Measurements from ENCODE around the gene CAMKMT. TPM values are rescaled to one million over a fixed set of nuclear protein-coding genes. Genes with fewer than 3 reads are reported as not detected.

CAMKMT gene
- total and polyA plus RNA-seq, 2 experiments from 2014 or later = 26.5 to 29.5 TPM

DNA sequence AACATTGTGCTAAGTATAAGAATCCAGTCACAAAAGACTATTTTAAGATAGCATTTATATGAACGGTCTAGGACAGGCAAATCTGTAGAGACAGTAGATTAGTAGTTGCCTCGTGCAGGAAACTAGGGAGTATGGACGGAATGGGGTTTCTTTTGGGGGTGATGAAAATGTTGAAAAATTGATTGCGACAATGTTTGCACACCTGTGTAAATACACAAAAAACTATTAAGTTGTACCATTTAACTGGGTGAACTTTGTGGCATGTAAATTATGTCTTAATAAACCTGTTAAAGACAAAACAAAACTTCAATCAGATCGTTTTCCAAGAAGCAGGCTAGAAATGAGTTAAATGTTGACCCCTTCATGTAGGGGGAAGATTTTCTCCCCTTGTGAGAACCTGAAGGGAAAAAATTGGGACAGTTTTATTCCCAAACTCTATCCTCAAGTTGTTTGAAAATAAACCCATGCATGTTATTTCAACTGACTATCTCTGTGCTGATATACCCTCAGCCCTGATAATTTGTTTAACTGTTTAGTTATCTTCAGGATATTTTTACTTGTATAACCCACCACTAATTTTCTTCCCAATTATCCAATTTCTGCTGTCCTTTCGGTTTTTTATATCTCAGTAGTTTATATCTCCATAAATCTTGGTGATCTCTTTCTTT is 87.2 kb downstream of the CAMKMT start:
- no peak overlapping the region for H3K4me2 ChIP-seq
- H3K36me3 ChIP-seq (ENCODE audit: insufficient read depth) = no peaks in the 10 kb centered on the region
- peaks cover 14% of the 10 kb centered on the region; the same call in 2 of the 3 replicates for H3K9me3 Mint-ChIP-seq
- no peaks in the 10 kb centered on the region for H4K20me1 ChIP-seq (replicated peaks; ENCODE audit: insufficient read depth)
- H3F3A ChIP-seq (replicated peaks; ENCODE audit: low read depth) = no peaks in the 10 kb centered on the region
- peaks cover 5% of the 10 kb centered on the region for H3K4me1 ChIP-seq (ENCODE audit: insufficient read depth)
- H3K27ac Mint-ChIP-seq = no peak overlapping the region; the same call in 1 of the 2 replicates
- no peak overlapping the region for H2AFZ ChIP-seq
- H3K36me3 Mint-ChIP-seq (ENCODE audit: low read depth) = peaks cover 25% of the 10 kb centered on the region
- no peak overlapping the region for H3K27ac ChIP-seq (ENCODE audit: low read depth)
- DNase-seq (ENCODE audit: low spot score) (no peak), ATAC-seq (no peak)
- TF ChIP-seq JUNB (IDR thresholded peaks at IDR 0.05; ENCODE audit: unreplicated experiment) (no peak), EZH2 (IDR thresholded peaks at IDR 0.05; ENCODE audit: low read depth, unreplicated experiment) (no peak), ZNF331 (CRISPR knock-in tag; IDR thresholded peaks at IDR 0.05; ENCODE audit: low read depth) (no peak), ZNF114 (CRISPR knock-in tag; IDR thresholded peaks at IDR 0.05) (no peak), CREB1 (CRISPR knock-in tag; IDR thresholded peaks at IDR 0.05; ENCODE audit: low read depth) (no peak), EZH2phosphoT487 (IDR thresholded peaks at IDR 0.05; ENCODE audit: unreplicated experiment) (no peak), POLR2AphosphoS5 (IDR thresholded peaks at IDR 0.05; ENCODE audit: low read depth) (no peak), NANOG (IDR thresholded peaks at IDR 0.05; ENCODE audit: borderline replicate concordance) (no peak), STAT1 (IDR thresholded peaks at IDR 0.05; ENCODE audit: unreplicated experiment) (no peak)
- TF ChIP-seq, protein P1, sequence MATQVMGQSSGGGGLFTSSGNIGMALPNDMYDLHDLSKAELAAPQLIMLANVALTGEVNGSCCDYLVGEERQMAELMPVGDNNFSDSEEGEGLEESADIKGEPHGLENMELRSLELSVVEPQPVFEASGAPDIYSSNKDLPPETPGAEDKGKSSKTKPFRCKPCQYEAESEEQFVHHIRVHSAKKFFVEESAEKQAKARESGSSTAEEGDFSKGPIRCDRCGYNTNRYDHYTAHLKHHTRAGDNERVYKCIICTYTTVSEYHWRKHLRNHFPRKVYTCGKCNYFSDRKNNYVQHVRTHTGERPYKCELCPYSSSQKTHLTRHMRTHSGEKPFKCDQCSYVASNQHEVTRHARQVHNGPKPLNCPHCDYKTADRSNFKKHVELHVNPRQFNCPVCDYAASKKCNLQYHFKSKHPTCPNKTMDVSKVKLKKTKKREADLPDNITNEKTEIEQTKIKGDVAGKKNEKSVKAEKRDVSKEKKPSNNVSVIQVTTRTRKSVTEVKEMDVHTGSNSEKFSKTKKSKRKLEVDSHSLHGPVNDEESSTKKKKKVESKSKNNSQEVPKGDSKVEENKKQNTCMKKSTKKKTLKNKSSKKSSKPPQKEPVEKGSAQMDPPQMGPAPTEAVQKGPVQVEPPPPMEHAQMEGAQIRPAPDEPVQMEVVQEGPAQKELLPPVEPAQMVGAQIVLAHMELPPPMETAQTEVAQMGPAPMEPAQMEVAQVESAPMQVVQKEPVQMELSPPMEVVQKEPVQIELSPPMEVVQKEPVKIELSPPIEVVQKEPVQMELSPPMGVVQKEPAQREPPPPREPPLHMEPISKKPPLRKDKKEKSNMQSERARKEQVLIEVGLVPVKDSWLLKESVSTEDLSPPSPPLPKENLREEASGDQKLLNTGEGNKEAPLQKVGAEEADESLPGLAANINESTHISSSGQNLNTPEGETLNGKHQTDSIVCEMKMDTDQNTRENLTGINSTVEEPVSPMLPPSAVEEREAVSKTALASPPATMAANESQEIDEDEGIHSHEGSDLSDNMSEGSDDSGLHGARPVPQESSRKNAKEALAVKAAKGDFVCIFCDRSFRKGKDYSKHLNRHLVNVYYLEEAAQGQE (IDR thresholded peaks at IDR 0.05; ENCODE audit: unreplicated experiment) = no peak
- TF ChIP-seq, protein P2, sequence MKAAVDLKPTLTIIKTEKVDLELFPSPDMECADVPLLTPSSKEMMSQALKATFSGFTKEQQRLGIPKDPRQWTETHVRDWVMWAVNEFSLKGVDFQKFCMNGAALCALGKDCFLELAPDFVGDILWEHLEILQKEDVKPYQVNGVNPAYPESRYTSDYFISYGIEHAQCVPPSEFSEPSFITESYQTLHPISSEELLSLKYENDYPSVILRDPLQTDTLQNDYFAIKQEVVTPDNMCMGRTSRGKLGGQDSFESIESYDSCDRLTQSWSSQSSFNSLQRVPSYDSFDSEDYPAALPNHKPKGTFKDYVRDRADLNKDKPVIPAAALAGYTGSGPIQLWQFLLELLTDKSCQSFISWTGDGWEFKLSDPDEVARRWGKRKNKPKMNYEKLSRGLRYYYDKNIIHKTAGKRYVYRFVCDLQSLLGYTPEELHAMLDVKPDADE (IDR thresholded peaks at IDR 0.05) = no peak
- TF ChIP-seq, protein P3, sequence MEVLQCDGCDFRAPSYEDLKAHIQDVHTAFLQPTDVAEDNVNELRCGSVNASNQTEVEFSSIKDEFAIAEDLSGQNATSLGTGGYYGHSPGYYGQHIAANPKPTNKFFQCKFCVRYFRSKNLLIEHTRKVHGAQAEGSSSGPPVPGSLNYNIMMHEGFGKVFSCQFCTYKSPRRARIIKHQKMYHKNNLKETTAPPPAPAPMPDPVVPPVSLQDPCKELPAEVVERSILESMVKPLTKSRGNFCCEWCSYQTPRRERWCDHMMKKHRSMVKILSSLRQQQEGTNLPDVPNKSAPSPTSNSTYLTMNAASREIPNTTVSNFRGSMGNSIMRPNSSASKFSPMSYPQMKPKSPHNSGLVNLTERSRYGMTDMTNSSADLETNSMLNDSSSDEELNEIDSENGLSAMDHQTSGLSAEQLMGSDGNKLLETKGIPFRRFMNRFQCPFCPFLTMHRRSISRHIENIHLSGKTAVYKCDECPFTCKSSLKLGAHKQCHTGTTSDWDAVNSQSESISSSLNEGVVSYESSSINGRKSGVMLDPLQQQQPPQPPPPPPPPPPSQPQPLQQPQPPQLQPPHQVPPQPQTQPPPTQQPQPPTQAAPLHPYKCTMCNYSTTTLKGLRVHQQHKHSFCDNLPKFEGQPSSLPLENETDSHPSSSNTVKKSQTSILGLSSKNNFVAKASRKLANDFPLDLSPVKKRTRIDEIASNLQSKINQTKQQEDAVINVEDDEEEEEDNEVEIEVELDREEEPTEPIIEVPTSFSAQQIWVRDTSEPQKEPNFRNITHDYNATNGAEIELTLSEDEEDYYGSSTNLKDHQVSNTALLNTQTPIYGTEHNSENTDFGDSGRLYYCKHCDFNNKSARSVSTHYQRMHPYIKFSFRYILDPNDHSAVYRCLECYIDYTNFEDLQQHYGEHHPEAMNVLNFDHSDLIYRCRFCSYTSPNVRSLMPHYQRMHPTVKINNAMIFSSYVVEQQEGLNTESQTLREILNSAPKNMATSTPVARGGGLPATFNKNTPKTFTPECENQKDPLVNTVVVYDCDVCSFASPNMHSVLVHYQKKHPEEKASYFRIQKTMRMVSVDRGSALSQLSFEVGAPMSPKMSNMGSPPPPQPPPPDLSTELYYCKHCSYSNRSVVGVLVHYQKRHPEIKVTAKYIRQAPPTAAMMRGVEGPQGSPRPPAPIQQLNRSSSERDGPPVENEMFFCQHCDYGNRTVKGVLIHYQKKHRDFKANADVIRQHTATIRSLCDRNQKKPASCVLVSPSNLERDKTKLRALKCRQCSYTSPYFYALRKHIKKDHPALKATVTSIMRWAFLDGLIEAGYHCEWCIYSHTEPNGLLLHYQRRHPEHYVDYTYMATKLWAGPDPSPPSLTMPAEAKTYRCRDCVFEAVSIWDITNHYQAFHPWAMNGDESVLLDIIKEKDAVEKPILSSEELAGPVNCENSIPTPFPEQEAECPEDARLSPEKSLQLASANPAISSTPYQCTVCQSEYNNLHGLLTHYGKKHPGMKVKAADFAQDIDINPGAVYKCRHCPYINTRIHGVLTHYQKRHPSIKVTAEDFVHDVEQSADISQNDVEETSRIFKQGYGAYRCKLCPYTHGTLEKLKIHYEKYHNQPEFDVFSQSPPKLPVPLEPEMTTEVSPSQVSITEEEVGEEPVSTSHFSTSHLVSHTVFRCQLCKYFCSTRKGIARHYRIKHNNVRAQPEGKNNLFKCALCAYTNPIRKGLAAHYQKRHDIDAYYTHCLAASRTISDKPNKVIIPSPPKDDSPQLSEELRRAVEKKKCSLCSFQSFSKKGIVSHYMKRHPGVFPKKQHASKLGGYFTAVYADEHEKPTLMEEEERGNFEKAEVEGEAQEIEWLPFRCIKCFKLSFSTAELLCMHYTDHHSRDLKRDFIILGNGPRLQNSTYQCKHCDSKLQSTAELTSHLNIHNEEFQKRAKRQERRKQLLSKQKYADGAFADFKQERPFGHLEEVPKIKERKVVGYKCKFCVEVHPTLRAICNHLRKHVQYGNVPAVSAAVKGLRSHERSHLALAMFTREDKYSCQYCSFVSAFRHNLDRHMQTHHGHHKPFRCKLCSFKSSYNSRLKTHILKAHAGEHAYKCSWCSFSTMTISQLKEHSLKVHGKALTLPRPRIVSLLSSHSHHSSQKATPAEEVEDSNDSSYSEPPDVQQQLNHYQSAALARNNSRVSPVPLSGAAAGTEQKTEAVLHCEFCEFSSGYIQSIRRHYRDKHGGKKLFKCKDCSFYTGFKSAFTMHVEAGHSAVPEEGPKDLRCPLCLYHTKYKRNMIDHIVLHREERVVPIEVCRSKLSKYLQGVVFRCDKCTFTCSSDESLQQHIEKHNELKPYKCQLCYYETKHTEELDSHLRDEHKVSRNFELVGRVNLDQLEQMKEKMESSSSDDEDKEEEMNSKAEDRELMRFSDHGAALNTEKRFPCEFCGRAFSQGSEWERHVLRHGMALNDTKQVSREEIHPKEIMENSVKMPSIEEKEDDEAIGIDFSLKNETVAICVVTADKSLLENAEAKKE (CRISPR knock-in tag; IDR thresholded peaks at IDR 0.05) = no peak
- TF ChIP-seq, protein P4, sequence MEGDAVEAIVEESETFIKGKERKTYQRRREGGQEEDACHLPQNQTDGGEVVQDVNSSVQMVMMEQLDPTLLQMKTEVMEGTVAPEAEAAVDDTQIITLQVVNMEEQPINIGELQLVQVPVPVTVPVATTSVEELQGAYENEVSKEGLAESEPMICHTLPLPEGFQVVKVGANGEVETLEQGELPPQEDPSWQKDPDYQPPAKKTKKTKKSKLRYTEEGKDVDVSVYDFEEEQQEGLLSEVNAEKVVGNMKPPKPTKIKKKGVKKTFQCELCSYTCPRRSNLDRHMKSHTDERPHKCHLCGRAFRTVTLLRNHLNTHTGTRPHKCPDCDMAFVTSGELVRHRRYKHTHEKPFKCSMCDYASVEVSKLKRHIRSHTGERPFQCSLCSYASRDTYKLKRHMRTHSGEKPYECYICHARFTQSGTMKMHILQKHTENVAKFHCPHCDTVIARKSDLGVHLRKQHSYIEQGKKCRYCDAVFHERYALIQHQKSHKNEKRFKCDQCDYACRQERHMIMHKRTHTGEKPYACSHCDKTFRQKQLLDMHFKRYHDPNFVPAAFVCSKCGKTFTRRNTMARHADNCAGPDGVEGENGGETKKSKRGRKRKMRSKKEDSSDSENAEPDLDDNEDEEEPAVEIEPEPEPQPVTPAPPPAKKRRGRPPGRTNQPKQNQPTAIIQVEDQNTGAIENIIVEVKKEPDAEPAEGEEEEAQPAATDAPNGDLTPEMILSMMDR (conservative IDR thresholded peaks at IDR 0.05; ENCODE audit: low read depth in 2 of 2) = no peak
- no peak overlapping the region for H3K4me3 Mint-ChIP-seq
- H3K79me2 ChIP-seq (replicated peaks; ENCODE audit: insufficient read depth) = no peaks in the 10 kb centered on the region
- H3K9me2 ChIP-seq (ENCODE audit: insufficient read depth) = no peaks in the 10 kb centered on the region
- peaks cover 30% of the 10 kb centered on the region for H3K4me1 Mint-ChIP-seq
- no peaks in the 10 kb centered on the region for H3K27me3 ChIP-seq (ENCODE audit: insufficient read depth)
- H3K27me3 Mint-ChIP-seq (ENCODE audit: insufficient read depth, low read depth, poor library complexity) = no peaks in the 10 kb centered on the region
- no peak overlapping the region for H3K4me3 ChIP-seq

Measured in GM23338 (cell line).